GM21528 (cell line): ENCODE data around the gene NXT1.
A peak's percentile ranks its signal among the peaks of the same experiment; 100 is the strongest.

ENCODE experiments used
- ATAC-seq: cut with Tn5 transposase; IDR thresholded peaks from one replicate; pipeline ENCODE4 v1.9.1; 2021; ENCODE audit warnings: mild to moderate bottlenecking, moderate library complexity; ENCODE audit not compliant: unreplicated experiment, low FRiP score

Gene NXT1

GRCh38 chr20:23358563-23358906, 7.9 kb downstream of the NXT1 start:
- no peak for ATAC-seq

- no peak for ATAC-seq
These were observed 8.5 kb downstream of the NXT1 start for GRCh38 chr20:23358923-23359593.

GRCh38 chr20:23360531-23360930, 9.9 kb downstream of the NXT1 start:
- ATAC-seq, result no peak

GRCh38 chr20:23361119-23361475, 10.5 kb downstream of the NXT1 start:
- ATAC-seq, result no peak

- ATAC-seq, result peak; percentile 68
These were observed 11.1 kb downstream of the NXT1 start, which contains the start of gene GZF1 for GRCh38 chr20:23361476-23362391. Gene GZF1 (plus strand): TSS chr20:23362182. CDS start chr20:23364384, 2,202 bp downstream.

- peak; percentile 18 for ATAC-seq
These were observed 12.0 kb downstream of the NXT1 start for GRCh38 chr20:23362392-23363256.

- ATAC-seq, result no peak
These were observed 12.7 kb downstream of the NXT1 start for GRCh38 chr20:23363257-23363649.

GRCh38 chr20:23365390-23366165, 15.0 kb downstream of the NXT1 start:
- ATAC-seq, result no peak

- ATAC-seq, result no peak
These were observed 15.8 kb downstream of the NXT1 start for GRCh38 chr20:23366384-23366783.

GRCh38 chr20:23367770-23368169, 17.2 kb downstream of the NXT1 start:
- ATAC-seq, result no peak

- no peak for ATAC-seq
These were observed 17.9 kb downstream of the NXT1 start for GRCh38 chr20:23368316-23369071.

GRCh38 chr20:23369072-23369823, 18.7 kb downstream of the NXT1 start:
- ATAC-seq, result no peak

GRCh38 chr20:23370274-23370673, 19.7 kb downstream of the NXT1 start:
- ATAC-seq, result no peak

GRCh38 chr20:23370873-23371272, 20.3 kb downstream of the NXT1 start:
- ATAC-seq, result no peak

- no peak for ATAC-seq
These were observed 20.9 kb downstream of the NXT1 start for GRCh38 chr20:23371496-23371895.

GRCh38 chr20:23374441-23374840, 23.9 kb downstream of the NXT1 start:
- no peak for ATAC-seq

- no peak for ATAC-seq
These were observed 25.2 kb downstream of the NXT1 start for GRCh38 chr20:23375827-23376226.

GRCh38 chr20:23379772-23380171, 29.2 kb downstream of the NXT1 start:
- ATAC-seq, result no peak

- no peak for ATAC-seq
These were observed 31.3 kb downstream of the NXT1 start for GRCh38 chr20:23381876-23382275.
